SHP77 treated with DMSO at 0.1 percent for 48 hours (cell line): ENCODE measurements around the gene SCGB1A1.

Source experiments
- DNase-seq: peaks from one replicate; lab custom pipeline; 2025; lab: John Stamatoyannopoulos, UW

Gene SCGB1A1

DNA sequence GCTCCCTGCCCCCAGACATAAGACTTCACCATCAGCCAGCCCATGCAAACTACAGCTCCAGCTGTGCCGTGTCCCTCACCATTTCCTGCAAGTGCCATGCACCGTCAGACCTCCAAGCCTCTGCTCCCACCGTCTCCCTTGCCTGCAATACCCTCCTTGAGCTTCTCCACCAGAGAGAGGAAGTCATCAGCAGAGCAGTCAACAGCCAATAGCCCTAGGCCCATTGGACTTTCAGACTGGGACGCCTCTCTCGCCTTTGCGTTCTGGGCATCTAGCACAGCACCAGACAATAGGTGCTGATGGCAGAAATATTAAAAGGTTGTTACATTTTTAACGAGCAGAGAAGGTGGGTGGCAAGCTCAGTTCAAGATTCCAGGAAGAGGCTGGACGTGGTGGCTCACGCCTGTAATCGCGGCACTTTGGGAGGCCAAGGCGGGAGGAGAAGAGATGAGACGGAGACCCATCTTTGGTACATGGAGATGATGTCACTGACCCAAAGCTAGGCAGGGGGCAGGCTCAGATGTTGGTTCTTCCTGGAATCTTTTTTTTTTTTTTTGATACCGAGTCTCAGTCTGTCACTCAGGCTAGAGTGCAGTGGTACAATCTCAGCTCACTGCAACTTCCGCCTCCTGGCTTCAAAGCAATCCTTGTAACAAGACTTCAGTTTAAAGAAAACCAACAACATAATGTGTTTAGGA, 31.9 kb downstream of the SCGB1A1 start:
- DNase-seq = no peak

GRCh38 chr11:62451241-62451621, 32.4 kb downstream of the SCGB1A1 start:
- DNase-seq = no peak

GRCh38 chr11:62452261-62452660, 33.4 kb downstream of the SCGB1A1 start:
- DNase-seq = no peak

DNA sequence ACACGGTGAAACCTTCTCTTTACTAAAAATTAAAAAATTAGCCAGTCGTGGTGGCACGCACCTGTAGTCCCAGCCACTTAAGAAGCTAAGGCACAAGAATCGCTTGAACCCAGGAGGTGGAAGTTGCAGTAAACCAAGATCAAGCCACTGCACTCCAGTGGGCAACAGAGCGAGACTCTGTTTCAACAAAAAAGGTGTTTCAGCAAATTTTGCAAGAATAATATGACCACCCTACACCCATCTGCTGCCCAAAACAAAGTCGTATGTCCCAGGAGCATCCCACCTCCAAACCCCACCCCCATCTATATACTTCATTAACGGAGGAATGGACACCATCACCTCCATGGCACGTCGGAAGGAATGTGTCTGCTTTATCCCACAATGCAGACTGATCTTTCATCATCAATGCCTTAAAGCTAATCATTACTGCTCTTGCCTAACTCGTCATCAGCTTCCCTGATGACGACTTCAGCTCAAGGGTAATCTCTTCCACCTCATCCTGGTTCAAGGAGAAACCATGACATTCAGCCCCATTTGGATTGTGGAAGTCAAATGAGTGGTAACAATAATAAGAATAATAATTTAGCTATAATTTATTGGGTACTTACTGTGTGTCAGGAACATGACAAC, 34.1 kb downstream of the SCGB1A1 start:
- no peak for DNase-seq

DNA sequence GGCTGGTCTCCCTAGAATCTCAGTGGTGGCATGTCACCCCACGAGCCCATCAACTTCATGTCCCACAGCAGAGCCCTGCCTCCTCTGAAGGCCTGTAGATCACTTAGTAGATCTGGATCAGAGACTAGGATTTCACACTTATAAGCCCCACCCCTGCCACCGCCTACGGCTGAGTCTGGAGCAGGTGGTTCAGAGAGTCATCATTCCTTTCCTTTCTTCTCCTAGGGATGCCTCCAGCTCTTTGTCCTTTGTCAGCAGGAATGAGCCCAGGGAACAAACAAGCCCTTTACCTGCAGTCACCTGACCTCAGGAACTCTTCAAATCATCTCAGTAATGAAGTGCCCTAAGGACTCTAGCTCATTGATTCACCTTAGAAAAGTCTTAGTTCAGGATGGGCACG, 37.8 kb downstream of the SCGB1A1 start:
- no peak for DNase-seq

DNA sequence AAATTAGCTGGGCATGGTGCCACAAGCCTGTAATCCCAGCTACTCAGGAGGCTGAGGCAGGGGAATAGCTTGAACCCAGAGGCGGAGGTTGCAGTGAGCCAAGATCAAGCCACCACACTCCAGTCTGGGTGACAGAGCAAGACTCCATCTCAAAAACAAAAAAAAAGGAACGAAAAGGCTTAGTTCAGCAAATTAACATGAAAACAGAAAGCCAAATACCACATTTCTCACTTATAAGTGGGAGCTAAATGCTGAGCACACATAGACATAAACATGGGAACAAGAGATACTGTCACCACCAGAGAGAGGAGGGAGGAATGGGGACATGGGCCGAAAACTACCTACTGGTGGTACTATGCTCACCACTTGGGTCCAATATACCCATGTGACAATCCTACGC, 38.6 kb downstream of the SCGB1A1 start:
- no peak for DNase-seq

DNA sequence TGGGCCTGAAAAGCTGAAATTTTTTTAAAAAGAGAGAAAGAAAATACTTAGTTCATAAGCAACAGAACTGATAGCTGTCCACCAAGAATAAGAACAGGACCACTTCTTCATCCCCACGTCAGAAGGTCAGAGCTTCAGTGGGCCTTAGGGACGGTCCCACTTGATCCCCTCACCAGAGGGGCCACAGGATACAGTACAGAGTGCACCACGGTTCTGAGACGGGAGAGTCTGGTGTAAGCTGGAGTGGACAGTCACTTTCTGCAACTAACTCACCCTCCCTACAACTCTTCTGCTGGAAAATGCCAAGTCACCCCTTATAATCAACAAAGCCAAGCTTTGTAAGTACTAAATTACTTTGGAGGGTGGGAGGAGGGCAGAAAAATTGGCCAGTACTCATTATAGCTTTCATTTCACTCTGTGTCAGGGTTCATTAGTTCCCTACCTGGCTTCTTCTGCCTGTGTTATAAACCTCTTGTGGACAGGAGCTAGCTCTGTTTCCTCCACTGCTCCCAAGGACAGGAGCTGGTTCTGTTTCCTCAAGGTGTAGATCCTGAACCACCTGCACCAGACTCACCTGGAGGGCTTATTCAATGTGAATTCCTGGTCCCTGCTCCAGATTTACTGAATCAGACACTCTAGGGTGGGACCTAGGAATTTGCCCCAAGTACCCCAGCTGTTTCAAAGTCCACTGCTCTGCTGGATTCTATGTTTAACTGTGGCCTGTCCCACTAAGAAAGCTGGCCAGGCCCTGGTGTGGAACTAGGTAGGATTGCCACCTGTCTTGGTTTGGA, 39.6 kb downstream of the SCGB1A1 start:
- no peak for DNase-seq

DNA sequence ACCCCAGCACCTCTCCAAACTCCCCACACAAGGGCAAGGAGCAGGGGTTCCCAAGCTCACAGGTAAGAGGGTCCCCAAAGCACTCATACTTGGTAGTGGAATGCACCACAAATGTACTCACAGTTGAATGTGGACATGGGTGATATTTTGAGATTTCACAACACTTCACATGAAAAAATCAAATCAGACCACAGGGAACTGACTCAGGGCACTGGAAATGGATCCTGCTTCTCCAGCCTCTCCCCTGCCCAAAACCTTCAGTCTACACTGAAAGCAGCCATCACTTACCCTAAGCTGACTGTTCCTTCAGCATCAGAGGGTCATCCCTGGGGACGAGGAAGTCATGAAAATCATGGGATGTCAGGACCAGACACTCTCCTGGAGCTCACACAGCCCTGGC, 40.2 kb downstream of the SCGB1A1 start:
- DNase-seq = no peak

DNA sequence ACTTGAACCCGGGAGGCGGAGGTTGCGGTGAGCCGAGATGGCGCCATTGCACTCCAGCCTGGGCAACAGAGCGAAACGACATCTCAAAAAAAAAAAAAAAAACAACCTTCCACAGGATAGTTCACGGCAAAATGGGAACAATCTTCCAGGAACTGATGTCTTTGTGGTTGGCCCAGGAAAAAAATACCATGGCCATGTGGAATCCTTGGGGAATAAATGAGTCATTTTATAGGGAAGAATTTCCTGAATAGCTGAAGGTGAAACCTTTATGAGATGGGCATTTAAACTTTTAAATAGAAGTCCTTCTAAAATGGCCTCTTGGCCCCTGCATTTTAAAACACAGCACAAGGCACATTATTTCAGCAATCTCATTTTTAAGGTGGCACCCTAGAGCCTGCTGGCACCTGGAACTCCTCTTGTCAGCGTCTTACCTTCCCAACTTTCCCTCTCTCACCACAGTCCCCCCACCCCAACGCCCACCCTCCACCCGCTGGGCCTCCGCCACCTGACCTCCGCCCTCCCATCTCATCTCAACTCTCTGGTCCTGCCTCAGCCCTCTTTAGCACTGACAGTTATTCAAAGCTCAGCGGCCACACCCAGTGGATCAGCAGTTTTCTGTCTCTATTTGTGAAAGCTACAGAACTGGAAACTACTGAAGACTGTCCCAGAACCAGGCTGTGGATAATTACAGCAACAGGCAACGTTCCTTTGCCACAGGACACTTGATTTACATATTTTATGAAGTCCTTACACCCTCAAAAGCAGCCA, 43.1 kb downstream of the SCGB1A1 start:
- no peak for DNase-seq

DNA sequence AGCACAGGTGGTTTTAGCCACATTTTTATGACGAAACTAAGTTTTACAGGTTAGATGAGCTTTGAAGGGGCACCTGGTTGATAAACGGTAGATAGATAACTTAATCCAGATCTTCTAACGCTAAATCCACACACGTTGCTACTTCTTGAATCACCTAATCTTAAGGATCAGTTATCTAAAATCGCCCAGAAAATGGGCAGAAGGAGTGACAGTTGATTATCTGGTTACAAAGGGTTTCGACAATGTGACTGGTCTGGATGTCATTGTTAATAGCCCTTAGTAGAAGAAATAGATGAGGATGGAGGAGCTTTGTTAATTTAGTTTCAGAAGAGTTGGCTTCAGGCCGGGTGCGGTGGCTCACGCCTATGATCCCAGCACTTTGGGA, 43.7 kb downstream of the SCGB1A1 start:
- no peak for DNase-seq

- DNase-seq = no peak
Observed at GRCh38 chr11:62463121-62463542, 44.3 kb downstream of the SCGB1A1 start.

DNA sequence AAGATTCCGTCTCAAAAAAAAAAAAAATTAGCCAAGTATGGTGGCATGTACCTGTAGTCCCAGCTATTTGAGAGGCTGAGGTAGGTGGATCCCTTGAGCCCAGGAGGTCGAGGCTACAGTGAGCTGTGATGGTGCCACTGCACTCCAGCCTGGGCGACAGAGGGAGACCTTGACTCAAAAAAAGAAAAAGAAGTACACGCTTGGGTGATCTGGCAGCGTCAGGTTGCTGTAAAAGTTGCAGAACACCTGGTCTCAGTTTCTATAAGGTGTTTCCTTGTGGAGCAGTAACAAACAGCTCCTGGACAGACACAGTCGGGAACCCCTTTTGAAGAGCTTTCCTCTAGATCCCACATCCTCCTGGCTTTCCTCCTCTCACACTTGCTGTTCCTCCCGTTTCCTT, 45.8 kb downstream of the SCGB1A1 start:
- no peak for DNase-seq

- no peak for DNase-seq
Observed at GRCh38 chr11:62466444-62466843, 47.6 kb downstream of the SCGB1A1 start.

DNA sequence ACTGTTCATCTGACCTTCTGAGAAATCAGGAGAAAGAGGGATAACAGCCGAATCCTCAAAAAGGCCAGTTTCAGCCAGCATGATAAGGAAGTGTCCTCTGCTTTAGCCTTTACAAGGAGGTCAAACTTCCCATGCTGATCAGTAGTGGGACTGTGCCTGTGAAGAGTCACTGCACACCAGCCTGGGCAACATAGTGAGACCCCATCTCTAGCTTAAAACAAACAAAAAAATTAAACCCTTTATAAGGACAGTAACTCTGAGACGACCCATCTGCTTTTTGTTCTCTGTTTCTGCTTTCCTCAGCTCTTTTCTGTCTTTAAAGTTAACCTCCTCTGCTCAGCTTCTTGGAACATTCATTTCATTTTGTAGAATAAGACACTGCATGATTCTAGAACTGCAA, 49.7 kb downstream of the SCGB1A1 start:
- DNase-seq = no peak

GRCh38 chr11:62471603-62472002, 52.8 kb downstream of the SCGB1A1 start:
- DNase-seq = no peak

GRCh38 chr11:62472063-62472884, 53.4 kb downstream of the SCGB1A1 start:
- no peak for DNase-seq
